HCT116 (cell line): ENCODE measurements around the gene COL2A1. TPM values are rescaled to one million over a fixed set of nuclear protein-coding genes. Genes with fewer than 3 reads are reported as not detected.

Experiments used
- ATAC-seq: fragments of 200-7000 bp; cut with Tn5 transposase; 2 replicates; pipeline ENCODE4 v1.9.1; 2020; ENCODE audit warnings: mild to moderate bottlenecking, moderate library complexity
- BruUV-seq: library from RNA; stranded (reverse); fragments of 400-500 nt; replicated peaks from 2 replicates; lab custom pipeline; 2021; lab: Mats Ljungman, UMichigan
- CTCF ChIA-PET: fragments of 300-600 bp; sonication (Branson Sonifier 250); formaldehyde crosslinking; loops from one replicate; lab custom pipeline; 2021; ENCODE audit warnings: antibody characterized with exemption; lab: Charles Lee
- POLR2A ChIA-PET: fragments of 300-600, 350-600 bp; sonication (Branson Sonifier 250); formaldehyde crosslinking; loops from one replicate; lab custom pipeline; 2021; ENCODE audit warnings: antibody characterized with exemption; lab: Charles Lee
- RAD21 ChIA-PET, 2 experiments: fragments of 300-600 bp; sonication (Branson Sonifier 250); formaldehyde crosslinking; loops; one replicate each; lab custom pipeline; 2023; ENCODE audit warnings: low total read pairs in 2 of 2; ENCODE audit not compliant: uncharacterized antibody in 2 of 2, unreplicated experiment in 2 of 2, low non-redundant PET in 1 of 2; lab: Charles Lee
- DNase-seq: peaks from one replicate; pipeline ENCODE4 v3.0.0-alpha.2; 2010; ENCODE audit warnings: low read depth, low spot score
- H2AFZ ChIP-seq: fragments of 200-600 bp; shearing (Covaris generic), sonication (generic); 2 replicates; pipeline ENCODE4 v1.6.1; 2017; ENCODE audit warnings: low read depth, mixed run types, mixed read lengths, antibody characterized with exemption, low read length; ENCODE audit not compliant: poor library complexity, severe bottlenecking
- H3K27ac ChIP-seq: 2 replicates; pipeline ENCODE4 v1.5.1; 2012; ENCODE audit warnings: low read depth, low read length
- H3K27me3 ChIP-seq: fragments of 200-600 bp; sonication (generic); 2 replicates; pipeline ENCODE4 v1.6.1; 2016; ENCODE audit warnings: mixed run types, low read length, mixed read lengths; ENCODE audit not compliant: insufficient read depth
- H3K36me3 ChIP-seq, 2 experiments: fragments of 200-500 bp in 1 of 2; fragments of 200-600 bp in 1 of 2; sonication (Bioruptor generic) in 1 of 2; sonication (generic) in 1 of 2; 2 replicates each; pipeline versions ENCODE4 v1.5.1 to v1.6.1; 2014 to 2016; ENCODE audit warnings: low read length in 2 of 2, inconsistent platforms in 1 of 2, mixed read lengths in 1 of 2, mixed run types in 1 of 2; ENCODE audit not compliant: insufficient read depth in 2 of 2, control insufficient read depth in 1 of 2
- H3K4me1 ChIP-seq, 2 experiments: fragments of 200-600 bp in 1 of 2; sonication (generic) in 1 of 2; 2 replicates each; pipeline versions ENCODE4 v1.5.1 to v1.6.1; 2012 to 2017; ENCODE audit warnings: low read length in 2 of 2, inconsistent platforms in 1 of 2, mild to moderate bottlenecking in 1 of 2, mixed read lengths in 1 of 2, mixed run types in 1 of 2, moderate library complexity in 1 of 2; ENCODE audit not compliant: insufficient read depth in 2 of 2, control insufficient read depth in 1 of 2
- H3K4me2 ChIP-seq: fragments of 200-600 bp; sonication (generic); 2 replicates; pipeline ENCODE4 v1.6.1; 2017; ENCODE audit warnings: mixed run types, low read length, mixed read lengths
- H3K4me3 ChIP-seq, 2 experiments: fragments of 200-600 bp in 1 of 2; sonication (generic) in 1 of 2; replicated peaks in 1 of 2; 2 replicates each; pipeline ENCODE4 v1.5.1; 2011 to 2016; ENCODE audit warnings: low read length in 2 of 2, control low read depth in 1 of 2, low read depth in 1 of 2, mild to moderate bottlenecking in 1 of 2, mixed read lengths in 1 of 2, mixed run types in 1 of 2
- H3K79me2 ChIP-seq: fragments of 200-600 bp; sonication (generic); 2 replicates; pipeline ENCODE4 v1.6.1; 2017; ENCODE audit warnings: mild to moderate bottlenecking, mixed run types, low read length, moderate library complexity, mixed read lengths; ENCODE audit not compliant: insufficient read depth
- H3K9ac ChIP-seq: fragments of 200-600 bp; sonication (generic); 2 replicates; pipeline ENCODE4 v1.6.1; 2016; ENCODE audit warnings: low read length, mixed read lengths
- H3K9me2 ChIP-seq: fragments of 200-600 bp; sonication (generic), shearing (Covaris generic); 2 replicates; pipeline ENCODE4 v1.6.1; 2017; ENCODE audit warnings: mixed run types, mild to moderate bottlenecking, moderate library complexity; ENCODE audit not compliant: insufficient read depth
- H3K9me3 ChIP-seq, 2 experiments: fragments of 200-500 bp in 1 of 2; fragments of 200-600 bp in 1 of 2; sonication (Bioruptor generic) in 1 of 2; sonication (generic) in 1 of 2; 2 replicates each; pipeline ENCODE4 v1.6.1; 2014 to 2017; ENCODE audit warnings: low read length in 2 of 2, mixed read lengths in 2 of 2, inconsistent platforms in 1 of 2, low read depth in 1 of 2, mild to moderate bottlenecking in 1 of 2, mixed run types in 1 of 2, moderate library complexity in 1 of 2; ENCODE audit not compliant: control insufficient read depth in 1 of 2, insufficient read depth in 1 of 2
- H4K20me1 ChIP-seq: fragments of 200-600 bp; sonication (generic), shearing (Covaris generic); 2 replicates; pipeline ENCODE4 v1.6.1; 2017; ENCODE audit warnings: mixed run types, mild to moderate bottlenecking, moderate library complexity; ENCODE audit not compliant: insufficient read depth
- ATF3 ChIP-seq: IDR thresholded peaks from 2 replicates; pipeline ENCODE4 v1.6.1; 2012
- CEBPB ChIP-seq: IDR thresholded peaks from 2 replicates; pipeline ENCODE4 v1.6.1; 2012; ENCODE audit warnings: low read depth
- CTCF ChIP-seq, 3 experiments: fragments of 200-600 bp in 1 of 3; sonication (generic) in 1 of 3; IDR thresholded peaks in 2 of 3; conservative IDR thresholded peaks in 1 of 3; 2 replicates each; pipeline ENCODE4 v1.5.1; 2012 to 2017; ENCODE audit warnings: low read depth in 2 of 3, low read length in 2 of 3, antibody characterized with exemption in 1 of 3, borderline replicate concordance in 1 of 3, control low read depth in 1 of 3, mild to moderate bottlenecking in 1 of 3, mixed read lengths in 1 of 3, mixed run types in 1 of 3, moderate library complexity in 1 of 3; ENCODE audit not compliant: insufficient read depth in 1 of 3
- EGR1 ChIP-seq: IDR thresholded peaks from 2 replicates; pipeline ENCODE4 v1.6.1; 2012; ENCODE audit warnings: low read depth
- ELF1 ChIP-seq: IDR thresholded peaks from 2 replicates; pipeline ENCODE4 v1.6.1; 2012; ENCODE audit warnings: low read depth, borderline replicate concordance
- EZH2phosphoT487 ChIP-seq: fragments of 200-600 bp; IDR thresholded peaks from 2 replicates; pipeline ENCODE4 v1.6.1; 2018; ENCODE audit warnings: antibody characterized with exemption, borderline replicate concordance
- FOSL1 ChIP-seq: IDR thresholded peaks from 2 replicates; pipeline ENCODE4 v1.6.1; 2012; ENCODE audit warnings: low read depth
- MAX ChIP-seq: IDR thresholded peaks from 2 replicates; pipeline ENCODE4 v1.6.1; 2012
- POLR2A ChIP-seq: IDR thresholded peaks from 2 replicates; pipeline ENCODE4 v1.7.0; 2011; ENCODE audit warnings: borderline replicate concordance; ENCODE audit not compliant: insufficient read depth, insufficient read length; ENCODE audit errors: extremely low read depth
- RAD21 ChIP-seq: IDR thresholded peaks from 2 replicates; pipeline ENCODE4 v1.6.1; 2012; ENCODE audit warnings: low read depth, mild to moderate bottlenecking
- REST ChIP-seq: IDR thresholded peaks from 2 replicates; pipeline ENCODE4 v1.6.1; 2012; ENCODE audit warnings: low read depth
- SIN3A ChIP-seq: IDR thresholded peaks from 2 replicates; pipeline ENCODE4 v1.6.1; 2012; ENCODE audit warnings: low read depth
- SP1 ChIP-seq: IDR thresholded peaks from 2 replicates; pipeline ENCODE4 v1.6.1; 2012; ENCODE audit warnings: low read depth
- ZBTB33 ChIP-seq: IDR thresholded peaks from 2 replicates; pipeline ENCODE4 v1.6.1; 2011; ENCODE audit warnings: mild to moderate bottlenecking, low read length, moderate library complexity; ENCODE audit not compliant: insufficient replicate concordance; ENCODE audit errors: extremely low read depth
- ZNF274 ChIP-seq: fragments of 200-500 bp; sonication (Bioruptor generic); IDR thresholded peaks from 2 replicates; pipeline ENCODE4 v1.6.1; 2014; ENCODE audit warnings: mild to moderate bottlenecking, low read depth, low read length, inconsistent platforms
- intact Hi-C: fragments of 100-400 bp; cut with micrococcal nuclease; formaldehyde crosslinking; loops from 2 replicates; pipeline ENCODE4 v1.10.0; 2022
- total RNA-seq: library from RNA; stranded (reverse); gene quantifications from one replicate; pipeline ENCODE4 v1.2.1, GENCODE V29; 2021; ENCODE audit not compliant: unreplicated experiment

COL2A1 gene
- total RNA-seq, 1 experiment from 2014 or later = 0.22 TPM

- Histone ChIP-seq H3K4me2 (no peak overlapping the region), H3K4me1 (peaks cover 5 to 6% of the 10 kb centered on the region in 2 experiments), H3K9ac (no peak overlapping the region), H3K27me3 (peaks cover 29% of the 10 kb centered on the region; the same call in 1 of the 2 replicates), H3K27ac (no peak overlapping the region), H2AFZ (no peak overlapping the region), H3K79me2 (no peaks in the 10 kb centered on the region), H3K9me2 (no peaks in the 10 kb centered on the region), H3K9me3 (no peaks in the 10 kb centered on the region), H3K36me3 (no peaks in the 10 kb centered on the region), H3K4me3 (no peak overlapping the region), H4K20me1 (no peaks in the 10 kb centered on the region)
- no peak for TF ChIP-seq SP1
- TF ChIP-seq EZH2phosphoT487 = no peak
- TF ChIP-seq ELF1 = no peak
- TF ChIP-seq RAD21 = no peak
- no peak for TF ChIP-seq MAX
- no peak for TF ChIP-seq CEBPB
- no peak for TF ChIP-seq EGR1
- TF ChIP-seq SIN3A = no peak
- no peak for TF ChIP-seq ZNF274
- no peak for TF ChIP-seq FOSL1
- TF ChIP-seq ZBTB33 = no peak
- no peak for TF ChIP-seq POLR2A
- no peak for TF ChIP-seq REST
- TF ChIP-seq CTCF (IDR thresholded peaks at IDR 0.05 in 2 of 3, conservative IDR thresholded peaks at IDR 0.05 in 1 of 3; ENCODE audit: borderline replicate concordance in 1 of 3, insufficient read depth in 1 of 3, low read depth in 2 of 3, low read length in 2 of 3) = no peak
- no peak for TF ChIP-seq ATF3
- ATAC-seq (no peak), DNase-seq (no peak)
- no TSS peak for BruUV-seq
- ChIA-PET POLR2A (no interaction called here), CTCF (no interaction called here), RAD21 (no interaction called here)
- intact Hi-C loops = no loop called here
These were observed 8.3 kb downstream of the COL2A1 start for GRCh38 chr12:47995981-47996401.
